ENCODE results near the gene PSMA5. TPM values are rescaled to one million over a fixed set of nuclear protein-coding genes. Genes with fewer than 3 reads are reported as not detected.

The PSMA5 gene
- total RNA-seq, 2 donors from 2014 or later: 117 to 122 TPM

DNA sequence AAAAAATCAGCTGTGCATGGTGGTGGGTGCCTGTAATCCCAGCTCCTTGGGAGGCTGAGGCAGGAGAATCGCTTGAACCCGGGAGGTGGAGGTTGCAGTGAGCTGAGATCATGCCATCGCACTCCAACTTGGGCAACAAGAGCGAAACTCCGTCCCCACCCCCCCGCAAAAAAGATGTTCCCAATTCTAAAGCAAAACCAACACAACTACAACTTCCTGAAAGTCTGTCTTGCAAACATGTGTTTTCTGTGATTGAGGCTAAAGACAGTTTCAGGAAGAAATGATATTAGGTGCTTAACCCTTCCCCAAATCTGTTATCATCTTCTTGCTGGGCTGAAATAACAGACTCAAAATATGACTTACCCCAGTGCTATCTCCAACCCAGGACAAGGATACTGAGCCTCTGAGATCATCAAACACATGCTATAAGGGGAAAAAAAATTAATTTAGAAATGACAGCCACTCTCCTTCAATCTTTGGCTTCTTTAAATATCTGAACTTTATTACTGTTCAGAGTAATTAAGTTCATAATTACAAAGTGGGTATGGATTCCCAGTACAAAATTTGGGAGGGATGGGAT lies 57.0 kb downstream of the PSMA5 start:
- Mint-ChIP-seq H3K27me3 (ENCODE audit: insufficient read depth) (no peaks in the 10 kb centered on the region), H3K4me1 (no peaks in the 10 kb centered on the region), H3K36me3 (ENCODE audit: low read depth) (peaks cover 26% of the 10 kb centered on the region), H3K4me3 (no peak overlapping the region), H3K27ac (no peak overlapping the region), H3K9me3 (no peaks in the 10 kb centered on the region)
- Histone ChIP-seq H3K36me3 (ENCODE audit: control insufficient read depth, insufficient read depth, low read length) (peaks cover 18% of the 10 kb centered on the region), H3K4me3 (ENCODE audit: low read length) (no peak overlapping the region), H3K27ac (ENCODE audit: low read depth, low read length) (no peak overlapping the region), H3K27me3 (ENCODE audit: control insufficient read depth, insufficient read depth, low read length, poor library complexity, severe bottlenecking) (no peaks in the 10 kb centered on the region), H3K9me3 (ENCODE audit: control insufficient read depth, low read length) (no peaks in the 10 kb centered on the region), H3K9ac (ENCODE audit: extremely low read depth, low read length, poor library complexity, severe bottlenecking) (no peak overlapping the region), H3K4me1 (ENCODE audit: control insufficient read depth, insufficient read depth, low read length) (no peaks in the 10 kb centered on the region)
- TF ChIP-seq, protein P1, sequence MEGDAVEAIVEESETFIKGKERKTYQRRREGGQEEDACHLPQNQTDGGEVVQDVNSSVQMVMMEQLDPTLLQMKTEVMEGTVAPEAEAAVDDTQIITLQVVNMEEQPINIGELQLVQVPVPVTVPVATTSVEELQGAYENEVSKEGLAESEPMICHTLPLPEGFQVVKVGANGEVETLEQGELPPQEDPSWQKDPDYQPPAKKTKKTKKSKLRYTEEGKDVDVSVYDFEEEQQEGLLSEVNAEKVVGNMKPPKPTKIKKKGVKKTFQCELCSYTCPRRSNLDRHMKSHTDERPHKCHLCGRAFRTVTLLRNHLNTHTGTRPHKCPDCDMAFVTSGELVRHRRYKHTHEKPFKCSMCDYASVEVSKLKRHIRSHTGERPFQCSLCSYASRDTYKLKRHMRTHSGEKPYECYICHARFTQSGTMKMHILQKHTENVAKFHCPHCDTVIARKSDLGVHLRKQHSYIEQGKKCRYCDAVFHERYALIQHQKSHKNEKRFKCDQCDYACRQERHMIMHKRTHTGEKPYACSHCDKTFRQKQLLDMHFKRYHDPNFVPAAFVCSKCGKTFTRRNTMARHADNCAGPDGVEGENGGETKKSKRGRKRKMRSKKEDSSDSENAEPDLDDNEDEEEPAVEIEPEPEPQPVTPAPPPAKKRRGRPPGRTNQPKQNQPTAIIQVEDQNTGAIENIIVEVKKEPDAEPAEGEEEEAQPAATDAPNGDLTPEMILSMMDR (conservative IDR thresholded peaks at IDR 0.05): no peak
- 91% methylated on average over 6 of the region's 6 CpGs; no CpG with 5 or more reads in 1 of the 2 experiments for WGBS, 2 experiments (ENCODE audit: insufficient coverage in 1 of 2, insufficient read length in 1 of 2)
- DNase-seq: no peak

DNA sequence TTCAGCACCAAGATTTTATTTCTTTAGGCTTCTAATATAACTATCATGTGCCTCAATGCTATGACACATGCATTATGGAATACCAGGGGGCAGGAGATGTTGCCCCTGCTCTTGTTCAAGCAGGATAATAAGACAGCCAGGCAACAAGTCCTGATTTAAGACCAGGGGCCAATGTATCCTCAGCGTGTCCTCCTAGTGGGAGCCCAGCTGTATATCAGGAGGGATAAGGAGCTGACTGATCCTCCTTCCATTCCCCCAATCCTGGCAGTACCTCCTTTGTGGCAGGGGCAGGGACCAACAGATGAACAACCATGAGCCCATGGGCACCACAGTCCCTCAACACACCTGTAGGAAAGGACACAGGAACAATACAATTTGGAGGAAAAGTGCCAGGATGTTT lies 57.8 kb downstream of the PSMA5 start:
- 86 to 100% methylated on average over 1 of the region's 1 CpG for WGBS, 2 experiments (ENCODE audit: insufficient coverage in 1 of 2, insufficient read length in 1 of 2)
- Histone ChIP-seq H3K4me1 (ENCODE audit: control insufficient read depth, insufficient read depth, low read length) (no peaks in the 10 kb centered on the region), H3K27me3 (ENCODE audit: control insufficient read depth, insufficient read depth, low read length, poor library complexity, severe bottlenecking) (no peaks in the 10 kb centered on the region), H3K36me3 (ENCODE audit: control insufficient read depth, insufficient read depth, low read length) (peaks cover 18% of the 10 kb centered on the region), H3K9ac (ENCODE audit: extremely low read depth, low read length, poor library complexity, severe bottlenecking) (no peak overlapping the region), H3K27ac (ENCODE audit: low read depth, low read length) (no peak overlapping the region), H3K9me3 (ENCODE audit: control insufficient read depth, low read length) (no peaks in the 10 kb centered on the region), H3K4me3 (ENCODE audit: low read length) (no peak overlapping the region)
- TF ChIP-seq, protein P1 (conservative IDR thresholded peaks at IDR 0.05): peak; percentile 49
- Mint-ChIP-seq H3K27ac (no peak overlapping the region), H3K27me3 (ENCODE audit: insufficient read depth) (no peaks in the 10 kb centered on the region), H3K4me3 (no peak overlapping the region), H3K9me3 (no peaks in the 10 kb centered on the region), H3K36me3 (ENCODE audit: low read depth) (peaks cover 26% of the 10 kb centered on the region), H3K4me1 (no peaks in the 10 kb centered on the region)
- DNase-seq: no peak

DNA sequence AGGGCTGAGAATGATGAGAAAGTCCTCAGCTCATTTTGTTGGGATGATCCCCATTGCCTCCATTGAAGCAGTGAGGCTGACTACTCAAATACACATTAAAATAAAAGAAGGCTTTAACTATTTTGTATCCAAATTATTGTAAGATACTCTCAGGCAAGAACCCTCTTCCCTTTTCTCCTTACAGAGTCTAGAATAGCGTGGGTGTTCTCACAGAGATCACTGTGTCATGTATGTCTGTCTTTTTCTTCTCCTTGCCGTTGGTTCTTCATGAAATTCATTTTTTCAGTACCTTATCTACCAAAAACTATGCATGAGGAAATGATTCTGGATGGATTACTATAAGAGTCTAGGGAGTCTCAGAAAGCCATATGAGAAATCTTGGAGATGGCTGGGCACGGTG lies 58.6 kb downstream of the PSMA5 start:
- Histone ChIP-seq H3K4me3 (ENCODE audit: low read length) (no peak overlapping the region), H3K27ac (ENCODE audit: low read depth, low read length) (no peak overlapping the region), H3K27me3 (ENCODE audit: control insufficient read depth, insufficient read depth, low read length, poor library complexity, severe bottlenecking) (no peaks in the 10 kb centered on the region), H3K4me1 (ENCODE audit: control insufficient read depth, insufficient read depth, low read length) (no peaks in the 10 kb centered on the region), H3K9ac (ENCODE audit: extremely low read depth, low read length, poor library complexity, severe bottlenecking) (no peak overlapping the region), H3K36me3 (ENCODE audit: control insufficient read depth, insufficient read depth, low read length) (peaks cover 18% of the 10 kb centered on the region), H3K9me3 (ENCODE audit: control insufficient read depth, low read length) (no peaks in the 10 kb centered on the region)
- DNase-seq: no peak
- Mint-ChIP-seq H3K9me3 (no peaks in the 10 kb centered on the region), H3K27ac (no peak overlapping the region), H3K36me3 (ENCODE audit: low read depth) (peaks cover 26% of the 10 kb centered on the region), H3K27me3 (ENCODE audit: insufficient read depth) (no peaks in the 10 kb centered on the region), H3K4me3 (no peak overlapping the region), H3K4me1 (no peaks in the 10 kb centered on the region)
- TF ChIP-seq, protein P1 (conservative IDR thresholded peaks at IDR 0.05): no peak
- WGBS, 2 experiments (ENCODE audit: insufficient coverage in 1 of 2, insufficient read length in 1 of 2): 92 to 95% methylated on average over 2 to 3 of the region's 3 CpGs

Measured in endodermal cell (in vitro differentiated cells).